Hindlimb muscle (tissue), 1 donor: ENCODE results near the gene KRT4. TPM values are rescaled to one million over a fixed set of nuclear protein-coding genes. Genes with fewer than 3 reads are reported as not detected.

Experiments
- DNase-seq: peaks from one replicate; pipeline ENCODE4 v3.0.0-alpha.2; 2013
- polyA plus RNA-seq: library from polyadenylated mRNA; unstranded; fragments of 120-200 nt; gene quantifications from one replicate; pipeline ENCODE4 v1.2.1, GENCODE V29; 2013; ENCODE audit not compliant: insufficient read length

KRT4 gene
- polyA plus RNA-seq, 1 donor: not detected

GRCh38 chr12:52821826-52822660 is 8.1 kb upstream of the KRT4 start:
- DNase-seq: no peak

- DNase-seq: no peak
These were observed 7.3 kb upstream of the KRT4 start for GRCh38 chr12:52821071-52821730.

GRCh38 chr12:52820521-52820920 is 6.6 kb upstream of the KRT4 start:
- DNase-seq: no peak

- DNase-seq: no peak
These were observed 6.0 kb upstream of the KRT4 start for GRCh38 chr12:52819731-52820510.

GRCh38 chr12:52818887-52819420 is 5.0 kb upstream of the KRT4 start:
- DNase-seq: no peak

- DNase-seq: no peak
These were observed 4.5 kb upstream of the KRT4 start for GRCh38 chr12:52818388-52818787.

GRCh38 chr12:52817699-52818238 is 3.9 kb upstream of the KRT4 start:
- DNase-seq: no peak

- DNase-seq: no peak
These were observed 3.2 kb upstream of the KRT4 start for GRCh38 chr12:52817003-52817698.

- no peak for DNase-seq
These were observed 2.0 kb upstream of the KRT4 start for GRCh38 chr12:52815676-52816588.

- DNase-seq: no peak
These were observed 1.2 kb upstream of the KRT4 start for GRCh38 chr12:52815161-52815560.

- no peak for DNase-seq
These were observed 817 bp upstream of the KRT4 start for GRCh38 chr12:52814710-52815155.

- no peak for DNase-seq
These were observed 605 bp downstream of the KRT4 start for GRCh38 chr12:52813203-52813819.

GRCh38 chr12:52812749-52813148 is 1.2 kb downstream of the KRT4 start:
- DNase-seq: no peak

- no peak for DNase-seq
These were observed 1.9 kb downstream of the KRT4 start for GRCh38 chr12:52812073-52812400.

- no peak for DNase-seq
These were observed 2.5 kb downstream of the KRT4 start for GRCh38 chr12:52811191-52812072.

GRCh38 chr12:52810554-52810953 is 3.4 kb downstream of the KRT4 start:
- DNase-seq: no peak

- no peak for DNase-seq
These were observed 4.8 kb downstream of the KRT4 start for GRCh38 chr12:52809166-52809565.

GRCh38 chr12:52808573-52809160 is 5.2 kb downstream of the KRT4 start:
- DNase-seq: no peak
